ENCODE results near the gene FOXJ3.

The FOXJ3 gene

GRCh38 chr1:42130061-42130660 lies 204.9 kb downstream of the FOXJ3 start:
- DNase-seq (ENCODE audit: low read depth, low spot score) = no peak
- H3K4me3 ChIP-seq (ENCODE audit: low read depth, low read length) = no peak overlapping the region
- CTCF ChIA-PET = no interaction called here
- POLR2A ChIA-PET = no interaction called here
- no peak for TF ChIP-seq CTCF (IDR thresholded peaks at IDR 0.05; ENCODE audit: insufficient read depth, low read length, missing control alignments)

GRCh38 chr1:42128964-42129363 lies 206.1 kb downstream of the FOXJ3 start:
- no peak for DNase-seq (ENCODE audit: low read depth, low spot score)
- POLR2A ChIA-PET = no interaction called here
- no peak overlapping the region for H3K4me3 ChIP-seq (ENCODE audit: low read depth, low read length)
- no peak for TF ChIP-seq CTCF (IDR thresholded peaks at IDR 0.05; ENCODE audit: insufficient read depth, low read length, missing control alignments)
- CTCF ChIA-PET = interaction anchor here (1.1 to 3.8 kb wide), 3 partner anchors 15 to 45 kb away, joined by 3 to 13 read pairs (median 7); no protein-coding TSS in a partner anchor

GRCh38 chr1:42128499-42128898 lies 206.5 kb downstream of the FOXJ3 start:
- no peak overlapping the region for H3K4me3 ChIP-seq (ENCODE audit: low read depth, low read length)
- no peak for DNase-seq (ENCODE audit: low read depth, low spot score)
- no peak for TF ChIP-seq CTCF (IDR thresholded peaks at IDR 0.05; ENCODE audit: insufficient read depth, low read length, missing control alignments)
- ChIA-PET POLR2A (no interaction called here), CTCF (interaction anchor here (1.1 to 3.8 kb wide), 4 partner anchors 10 to 45 kb away, joined by 3 to 13 read pairs (median 6); no protein-coding TSS in a partner anchor)

- DNase-seq (ENCODE audit: low read depth, low spot score) = no peak
- POLR2A ChIA-PET = no interaction called here
- no peak for TF ChIP-seq CTCF (IDR thresholded peaks at IDR 0.05; ENCODE audit: insufficient read depth, low read length, missing control alignments)
- no peak overlapping the region for H3K4me3 ChIP-seq (ENCODE audit: low read depth, low read length)
- CTCF ChIA-PET = interaction anchor here (0.7 to 3.8 kb wide), 5 partner anchors 9 to 46 kb away, joined by 3 to 13 read pairs (median 5); no protein-coding TSS in a partner anchor
Observed at GRCh38 chr1:42127767-42128166, 207.3 kb downstream of the FOXJ3 start.
